ENCODE measurements around the gene DCAF12L1.

Gene DCAF12L1

GRCh38 chrX:126509923-126510322, 42.7 kb downstream of the DCAF12L1 start:
- TF ChIP-seq, protein P1, sequence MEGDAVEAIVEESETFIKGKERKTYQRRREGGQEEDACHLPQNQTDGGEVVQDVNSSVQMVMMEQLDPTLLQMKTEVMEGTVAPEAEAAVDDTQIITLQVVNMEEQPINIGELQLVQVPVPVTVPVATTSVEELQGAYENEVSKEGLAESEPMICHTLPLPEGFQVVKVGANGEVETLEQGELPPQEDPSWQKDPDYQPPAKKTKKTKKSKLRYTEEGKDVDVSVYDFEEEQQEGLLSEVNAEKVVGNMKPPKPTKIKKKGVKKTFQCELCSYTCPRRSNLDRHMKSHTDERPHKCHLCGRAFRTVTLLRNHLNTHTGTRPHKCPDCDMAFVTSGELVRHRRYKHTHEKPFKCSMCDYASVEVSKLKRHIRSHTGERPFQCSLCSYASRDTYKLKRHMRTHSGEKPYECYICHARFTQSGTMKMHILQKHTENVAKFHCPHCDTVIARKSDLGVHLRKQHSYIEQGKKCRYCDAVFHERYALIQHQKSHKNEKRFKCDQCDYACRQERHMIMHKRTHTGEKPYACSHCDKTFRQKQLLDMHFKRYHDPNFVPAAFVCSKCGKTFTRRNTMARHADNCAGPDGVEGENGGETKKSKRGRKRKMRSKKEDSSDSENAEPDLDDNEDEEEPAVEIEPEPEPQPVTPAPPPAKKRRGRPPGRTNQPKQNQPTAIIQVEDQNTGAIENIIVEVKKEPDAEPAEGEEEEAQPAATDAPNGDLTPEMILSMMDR (conservative IDR thresholded peaks at IDR 0.05), result no peak
- H3K27ac ChIP-seq, result no peak overlapping the region

Data from VCaP (cell line).